HCT116 (cell line): ENCODE data around the gene FILIP1. TPM values are rescaled to one million over a fixed set of nuclear protein-coding genes. Genes with fewer than 3 reads are reported as not detected.

ENCODE experiments used
- ATAC-seq: fragments of 200-7000 bp; cut with Tn5 transposase; 2 replicates; pipeline ENCODE4 v1.9.1; 2020; ENCODE audit warnings: mild to moderate bottlenecking, moderate library complexity
- BruUV-seq: library from RNA; stranded (reverse); fragments of 400-500 nt; replicated peaks from 2 replicates; lab custom pipeline; 2021; lab: Mats Ljungman, UMichigan
- CTCF ChIA-PET: fragments of 300-600 bp; sonication (Branson Sonifier 250); formaldehyde crosslinking; loops from one replicate; lab custom pipeline; 2021; ENCODE audit warnings: antibody characterized with exemption; lab: Charles Lee
- POLR2A ChIA-PET: fragments of 300-600, 350-600 bp; sonication (Branson Sonifier 250); formaldehyde crosslinking; loops from one replicate; lab custom pipeline; 2021; ENCODE audit warnings: antibody characterized with exemption; lab: Charles Lee
- RAD21 ChIA-PET, 2 experiments: fragments of 300-600 bp; sonication (Branson Sonifier 250); formaldehyde crosslinking; loops; one replicate each; lab custom pipeline; 2023; ENCODE audit warnings: low total read pairs in 2 of 2; ENCODE audit not compliant: uncharacterized antibody in 2 of 2, unreplicated experiment in 2 of 2, low non-redundant PET in 1 of 2; lab: Charles Lee
- DNase-seq: peaks from one replicate; pipeline ENCODE4 v3.0.0-alpha.2; 2010; ENCODE audit warnings: low read depth, low spot score
- H2AFZ ChIP-seq: fragments of 200-600 bp; shearing (Covaris generic), sonication (generic); 2 replicates; pipeline ENCODE4 v1.6.1; 2017; ENCODE audit warnings: low read depth, mixed run types, mixed read lengths, antibody characterized with exemption, low read length; ENCODE audit not compliant: poor library complexity, severe bottlenecking
- H3K27ac ChIP-seq: 2 replicates; pipeline ENCODE4 v1.5.1; 2012; ENCODE audit warnings: low read depth, low read length
- H3K27me3 ChIP-seq: fragments of 200-600 bp; sonication (generic); 2 replicates; pipeline ENCODE4 v1.6.1; 2016; ENCODE audit warnings: mixed run types, low read length, mixed read lengths; ENCODE audit not compliant: insufficient read depth
- H3K36me3 ChIP-seq, 2 experiments: fragments of 200-500 bp in 1 of 2; fragments of 200-600 bp in 1 of 2; sonication (Bioruptor generic) in 1 of 2; sonication (generic) in 1 of 2; 2 replicates each; pipeline versions ENCODE4 v1.5.1 to v1.6.1; 2014 to 2016; ENCODE audit warnings: low read length in 2 of 2, inconsistent platforms in 1 of 2, mixed read lengths in 1 of 2, mixed run types in 1 of 2; ENCODE audit not compliant: insufficient read depth in 2 of 2, control insufficient read depth in 1 of 2
- H3K4me1 ChIP-seq, 2 experiments: fragments of 200-600 bp in 1 of 2; sonication (generic) in 1 of 2; 2 replicates each; pipeline versions ENCODE4 v1.5.1 to v1.6.1; 2012 to 2017; ENCODE audit warnings: low read length in 2 of 2, inconsistent platforms in 1 of 2, mild to moderate bottlenecking in 1 of 2, mixed read lengths in 1 of 2, mixed run types in 1 of 2, moderate library complexity in 1 of 2; ENCODE audit not compliant: insufficient read depth in 2 of 2, control insufficient read depth in 1 of 2
- H3K4me2 ChIP-seq: fragments of 200-600 bp; sonication (generic); 2 replicates; pipeline ENCODE4 v1.6.1; 2017; ENCODE audit warnings: mixed run types, low read length, mixed read lengths
- H3K4me3 ChIP-seq, 2 experiments: fragments of 200-600 bp in 1 of 2; sonication (generic) in 1 of 2; replicated peaks in 1 of 2; 2 replicates each; pipeline ENCODE4 v1.5.1; 2011 to 2016; ENCODE audit warnings: low read length in 2 of 2, control low read depth in 1 of 2, low read depth in 1 of 2, mild to moderate bottlenecking in 1 of 2, mixed read lengths in 1 of 2, mixed run types in 1 of 2
- H3K79me2 ChIP-seq: fragments of 200-600 bp; sonication (generic); 2 replicates; pipeline ENCODE4 v1.6.1; 2017; ENCODE audit warnings: mild to moderate bottlenecking, mixed run types, low read length, moderate library complexity, mixed read lengths; ENCODE audit not compliant: insufficient read depth
- H3K9ac ChIP-seq: fragments of 200-600 bp; sonication (generic); 2 replicates; pipeline ENCODE4 v1.6.1; 2016; ENCODE audit warnings: low read length, mixed read lengths
- H3K9me2 ChIP-seq: fragments of 200-600 bp; sonication (generic), shearing (Covaris generic); 2 replicates; pipeline ENCODE4 v1.6.1; 2017; ENCODE audit warnings: mixed run types, mild to moderate bottlenecking, moderate library complexity; ENCODE audit not compliant: insufficient read depth
- H3K9me3 ChIP-seq, 2 experiments: fragments of 200-500 bp in 1 of 2; fragments of 200-600 bp in 1 of 2; sonication (Bioruptor generic) in 1 of 2; sonication (generic) in 1 of 2; 2 replicates each; pipeline ENCODE4 v1.6.1; 2014 to 2017; ENCODE audit warnings: low read length in 2 of 2, mixed read lengths in 2 of 2, inconsistent platforms in 1 of 2, low read depth in 1 of 2, mild to moderate bottlenecking in 1 of 2, mixed run types in 1 of 2, moderate library complexity in 1 of 2; ENCODE audit not compliant: control insufficient read depth in 1 of 2, insufficient read depth in 1 of 2
- H4K20me1 ChIP-seq: fragments of 200-600 bp; sonication (generic), shearing (Covaris generic); 2 replicates; pipeline ENCODE4 v1.6.1; 2017; ENCODE audit warnings: mixed run types, mild to moderate bottlenecking, moderate library complexity; ENCODE audit not compliant: insufficient read depth
- CEBPB ChIP-seq: IDR thresholded peaks from 2 replicates; pipeline ENCODE4 v1.6.1; 2012; ENCODE audit warnings: low read depth
- EGR1 ChIP-seq: IDR thresholded peaks from 2 replicates; pipeline ENCODE4 v1.6.1; 2012; ENCODE audit warnings: low read depth
- ELF1 ChIP-seq: IDR thresholded peaks from 2 replicates; pipeline ENCODE4 v1.6.1; 2012; ENCODE audit warnings: low read depth, borderline replicate concordance
- EZH2phosphoT487 ChIP-seq: fragments of 200-600 bp; IDR thresholded peaks from 2 replicates; pipeline ENCODE4 v1.6.1; 2018; ENCODE audit warnings: antibody characterized with exemption, borderline replicate concordance
- FOSL1 ChIP-seq: IDR thresholded peaks from 2 replicates; pipeline ENCODE4 v1.6.1; 2012; ENCODE audit warnings: low read depth
- JUND ChIP-seq: IDR thresholded peaks from 2 replicates; pipeline ENCODE4 v1.6.1; 2012
- POLR2AphosphoS5 ChIP-seq: IDR thresholded peaks from 2 replicates; pipeline ENCODE4 v1.6.1; 2011; ENCODE audit warnings: mild to moderate bottlenecking, low read depth, low read length, moderate library complexity
- RAD21 ChIP-seq: IDR thresholded peaks from 2 replicates; pipeline ENCODE4 v1.6.1; 2012; ENCODE audit warnings: low read depth, mild to moderate bottlenecking
- SP1 ChIP-seq: IDR thresholded peaks from 2 replicates; pipeline ENCODE4 v1.6.1; 2012; ENCODE audit warnings: low read depth
- TCF7L2 ChIP-seq: IDR thresholded peaks from 2 replicates; pipeline ENCODE4 v1.7.0; 2011; ENCODE audit warnings: borderline replicate concordance, inconsistent platforms; ENCODE audit not compliant: insufficient read depth, insufficient read length; ENCODE audit errors: extremely low read depth
- YY1 ChIP-seq: IDR thresholded peaks from 2 replicates; pipeline ENCODE4 v1.6.1; 2011; ENCODE audit warnings: low read length, low read depth, moderate library complexity, mild to moderate bottlenecking; ENCODE audit not compliant: insufficient replicate concordance; ENCODE audit errors: extremely low read depth
- ZBTB33 ChIP-seq: IDR thresholded peaks from 2 replicates; pipeline ENCODE4 v1.6.1; 2011; ENCODE audit warnings: mild to moderate bottlenecking, low read length, moderate library complexity; ENCODE audit not compliant: insufficient replicate concordance; ENCODE audit errors: extremely low read depth
- ZNF274 ChIP-seq: fragments of 200-500 bp; sonication (Bioruptor generic); IDR thresholded peaks from 2 replicates; pipeline ENCODE4 v1.6.1; 2014; ENCODE audit warnings: mild to moderate bottlenecking, low read depth, low read length, inconsistent platforms
- intact Hi-C: fragments of 100-400 bp; cut with micrococcal nuclease; formaldehyde crosslinking; loops from 2 replicates; pipeline ENCODE4 v1.10.0; 2022
- total RNA-seq: library from RNA; stranded (reverse); gene quantifications from one replicate; pipeline ENCODE4 v1.2.1, GENCODE V29; 2021; ENCODE audit not compliant: unreplicated experiment

Gene FILIP1
- total RNA-seq, 1 experiment from 2014 or later, result 0.05 TPM

GRCh38 chr6:75318900-75319299 lies 174.7 kb downstream of the FILIP1 start (continued):
- TF ChIP-seq YY1, result no peak
- no peak for TF ChIP-seq EZH2phosphoT487
- TF ChIP-seq FOSL1, result no peak
- no peak for TF ChIP-seq TCF7L2
- no peak for TF ChIP-seq JUND
- no peak for TF ChIP-seq RAD21
- no peak for TF ChIP-seq POLR2AphosphoS5
- no peak for TF ChIP-seq ZNF274
- TF ChIP-seq ZBTB33, result no peak

GRCh38 chr6:75317503-75318206 lies 175.9 kb downstream of the FILIP1 start:
- intact Hi-C loops, result no loop called here
- H2AFZ ChIP-seq, result no peak overlapping the region
- DNase-seq (no peak), ATAC-seq (no peak)
- no peaks in the 10 kb centered on the region for H3K27me3 ChIP-seq
- no peaks in the 10 kb centered on the region for H3K9me3 ChIP-seq
- H3K9ac ChIP-seq, result no peak overlapping the region
- ChIA-PET CTCF (interaction anchor here (1.7 kb wide), 1 partner anchor 20 kb away, joined by 5 read pairs; no protein-coding TSS in a partner anchor), RAD21 (no interaction called here), POLR2A (no interaction called here)
- no TSS peak for BruUV-seq
- H4K20me1 ChIP-seq, result no peaks in the 10 kb centered on the region
- no peak for TF ChIP-seq ELF1
- TF ChIP-seq SP1, result no peak
- no peak for TF ChIP-seq EZH2phosphoT487
- TF ChIP-seq EGR1, result no peak
- no peak for TF ChIP-seq RAD21
- TF ChIP-seq ZNF274, result no peak
- TF ChIP-seq CEBPB, result no peak
- TF ChIP-seq FOSL1, result no peak
- H3K9me2 ChIP-seq, result no peaks in the 10 kb centered on the region; the same call in 1 of the 2 replicates
- no peak overlapping the region for H3K4me2 ChIP-seq
- no peaks in the 10 kb centered on the region for H3K4me1 ChIP-seq
- H3K79me2 ChIP-seq, result no peaks in the 10 kb centered on the region
- H3K27ac ChIP-seq, result no peak overlapping the region
- H3K36me3 ChIP-seq, result no peaks in the 10 kb centered on the region
- no peak overlapping the region for H3K4me3 ChIP-seq
